Measurements from ENCODE around the gene BRIX1. TPM values are rescaled to one million over a fixed set of nuclear protein-coding genes. Genes with fewer than 3 reads are reported as not detected.
A peak's percentile ranks its signal among the peaks of the same experiment; 100 is the strongest.

BRIX1 gene
- total and polyA plus RNA-seq, 2 of the 4 experiments (the other 2 are of a cell fraction) = 15.1 to 26.1 TPM

DNA sequence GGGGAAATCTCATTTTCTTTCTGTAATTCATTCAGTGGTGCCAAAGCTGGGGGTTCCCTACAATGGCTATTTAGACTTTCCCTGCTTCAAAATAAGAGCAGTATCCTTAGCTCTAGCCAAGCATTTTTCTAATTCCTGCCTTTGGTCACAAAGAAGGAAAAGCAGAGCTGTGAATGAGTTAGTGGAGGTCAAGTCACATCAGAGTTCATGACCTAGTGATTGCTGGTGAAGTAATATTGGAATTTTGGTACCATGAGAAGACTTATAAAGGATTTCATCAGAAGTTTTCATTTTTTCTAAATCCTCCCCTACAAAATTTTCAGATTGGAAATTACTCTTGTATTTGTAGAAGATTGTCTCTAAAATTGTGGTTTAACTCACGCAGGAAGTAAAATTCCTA is 41.8 kb downstream of the BRIX1 start:
- Histone ChIP-seq H4K5ac (ENCODE audit: low read depth, low read length) (no peak overlapping the region), H3K9ac (ENCODE audit: low read depth, low read length) (no peak overlapping the region), H2AFZ (replicated peaks; ENCODE audit: low read length, poor library complexity) (no peak overlapping the region), H4K20me1 (ENCODE audit: insufficient read depth, low read length) (no peaks in the 10 kb centered on the region), H3K56ac (ENCODE audit: extremely low read depth, insufficient read depth, low read length) (no peak overlapping the region), H3K4me1 (ENCODE audit: control insufficient read depth, insufficient read depth, low read length) (peaks cover 5% of the 10 kb centered on the region), H3K14ac (replicated peaks; ENCODE audit: low read depth, low read length) (no peak overlapping the region), H2BK20ac (ENCODE audit: low read depth, low read length) (no peak overlapping the region), H3K4me2 (ENCODE audit: low read depth, low read length) (no peak overlapping the region), H2BK5ac (ENCODE audit: low read depth, low read length, poor library complexity, severe bottlenecking) (no peak overlapping the region), H4K91ac (ENCODE audit: insufficient read depth, low read depth, low read length) (no peak overlapping the region), H4K8ac (ENCODE audit: low read depth in 2 of 2, low read length in 2 of 2) (no peak overlapping the region), H3K4me3 (ENCODE audit: insufficient read depth, low read depth, low read length) (no peak overlapping the region), H2BK120ac (ENCODE audit: low read depth, low read length) (no peak overlapping the region), H2AK9ac (replicated peaks; ENCODE audit: low read depth, low read length, poor library complexity) (no peak overlapping the region), H3K18ac (ENCODE audit: low read depth, low read length) (no peak overlapping the region), H3K9me3 (ENCODE audit: control insufficient read depth, insufficient read depth, low read length) (no peaks in the 10 kb centered on the region), H3K27ac (ENCODE audit: insufficient read depth, low read length) (no peak overlapping the region), H2BK15ac (ENCODE audit: low read depth, low read length) (no peak overlapping the region), H3K36me3 (ENCODE audit: control insufficient read depth, insufficient read depth, low read length) (peaks cover 6% of the 10 kb centered on the region), H2AK5ac (ENCODE audit: low read depth, low read length) (no peak overlapping the region), H3K27me3 (ENCODE audit: control insufficient read depth, insufficient read depth, low read length) (no peaks in the 10 kb centered on the region), H3K23ac (ENCODE audit: low read depth, low read length) (no peak overlapping the region), H3K79me1 (ENCODE audit: low read depth in 1 of 2, low read length in 2 of 2) (no peaks in the 10 kb centered on the region), H3K4ac (ENCODE audit: low read depth, low read length) (no peak overlapping the region), H3K9me1 (ENCODE audit: insufficient read depth, low read length) (no peaks in the 10 kb centered on the region; the same call in 1 of the 2 replicates)
- CTCF ChIA-PET = interaction anchor here (0.6 to 1.5 kb wide), 9 partner anchors 8 to 1730 kb away, joined by 3 to 7 read pairs (median 4); no protein-coding TSS in a partner anchor
- DNase-seq = peak; percentile 31
- intact Hi-C loops (cut with micrococcal nuclease) (loop anchor here (5.0 kb wide), 1 partner anchor 970 kb away; no protein-coding TSS in a partner anchor), in situ Hi-C loops (cut with MboI; ENCODE audit: low sequenced_read_pairs) (no loop called here), dilution Hi-C loops (cut with HindIII; ENCODE audit: low sequenced_read_pairs, unreplicated experiment) (no loop called here)
- POLR2A ChIA-PET (ENCODE audit: unreplicated experiment) = no interaction called here
- TF ChIP-seq RCOR1 (IDR thresholded peaks at IDR 0.05; ENCODE audit: insufficient replicate concordance, low read length) = no peak
- TF ChIP-seq SMC3 (IDR thresholded peaks at IDR 0.05; ENCODE audit: low read depth, low read length) = no peak
- TF ChIP-seq, protein P1, sequence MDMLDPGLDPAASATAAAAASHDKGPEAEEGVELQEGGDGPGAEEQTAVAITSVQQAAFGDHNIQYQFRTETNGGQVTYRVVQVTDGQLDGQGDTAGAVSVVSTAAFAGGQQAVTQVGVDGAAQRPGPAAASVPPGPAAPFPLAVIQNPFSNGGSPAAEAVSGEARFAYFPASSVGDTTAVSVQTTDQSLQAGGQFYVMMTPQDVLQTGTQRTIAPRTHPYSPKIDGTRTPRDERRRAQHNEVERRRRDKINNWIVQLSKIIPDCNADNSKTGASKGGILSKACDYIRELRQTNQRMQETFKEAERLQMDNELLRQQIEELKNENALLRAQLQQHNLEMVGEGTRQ (IDR thresholded peaks at IDR 0.05; ENCODE audit: low read depth, low read length) = no peak
- no peak for TF ChIP-seq BHLHE40 (IDR thresholded peaks at IDR 0.05; ENCODE audit: low read depth, low read length)
- no peak for TF ChIP-seq FOS (IDR thresholded peaks at IDR 0.05; ENCODE audit: low read depth, low read length)
- TF ChIP-seq MAZ (IDR thresholded peaks at IDR 0.05; ENCODE audit: borderline replicate concordance, low read depth, low read length) = no peak
- no peak for TF ChIP-seq NFE2L2 (IDR thresholded peaks at IDR 0.05; ENCODE audit: low read depth, low read length)
- ATAC-seq (ENCODE audit: low read depth) = 0 out of 2 replicates have a peak, but pooled peaks have one; percentile 40
- BruUV-seq (replicated peaks) = no TSS peak
- no CpG with 5 or more reads among the region's 1 CpG for WGBS, 2 experiments (ENCODE audit: extremely low coverage in 2 of 2, insufficient read length in 1 of 2)
